GM19193 (cell line): ENCODE data around the gene YEATS4.

Experiments
- POLR2A ChIP-seq: IDR thresholded peaks from 4 replicates; pipeline ENCODE4 v1.6.1; 2011; ENCODE audit not compliant: insufficient read depth, insufficient read length; ENCODE audit errors: extremely low read depth

The YEATS4 gene

DNA sequence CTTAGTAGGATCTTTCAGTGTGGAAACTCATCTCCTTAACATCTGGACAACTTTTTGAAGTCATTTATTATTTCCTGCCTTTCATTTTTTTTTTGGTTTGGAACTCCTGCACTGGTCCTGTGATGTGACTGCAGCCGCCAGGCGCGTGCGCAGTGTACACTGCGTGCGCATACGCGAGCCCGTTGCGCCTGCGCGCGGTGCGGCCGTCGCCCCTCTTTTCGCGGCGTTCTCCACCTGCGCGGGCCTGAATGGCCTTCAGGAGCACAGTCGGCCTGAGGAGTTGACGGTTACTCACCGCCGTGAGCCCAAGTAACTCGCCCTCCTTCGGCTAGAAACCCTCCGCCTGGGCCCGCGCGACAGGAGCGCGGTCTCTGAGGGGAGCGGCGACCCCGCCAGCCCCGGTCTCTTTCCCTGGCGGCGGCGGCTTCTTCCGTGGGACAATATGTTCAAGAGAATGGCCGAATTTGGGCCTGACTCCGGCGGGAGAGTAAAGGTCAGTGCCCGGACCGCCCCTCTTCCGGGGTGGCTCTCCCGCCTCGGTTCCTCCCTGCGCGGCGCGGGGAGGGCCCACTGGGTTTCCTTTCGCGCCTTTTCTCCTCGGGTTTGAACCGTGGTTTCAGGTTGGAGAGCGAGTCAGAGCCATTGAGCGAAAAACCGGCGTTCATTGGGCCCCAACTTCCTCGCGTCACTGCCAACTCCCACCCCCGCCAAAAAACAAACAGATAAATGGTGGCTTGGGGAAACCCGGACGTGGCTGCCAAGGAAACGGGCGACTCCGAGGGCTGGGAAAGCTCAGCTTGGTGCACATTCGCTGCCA lies at the start of gene YEATS4:
YEATS4 (plus strand) TSS at position 213 of the 817 bp plus-strand sequence; CDS start at position 443, 230 bp downstream.
- peak; percentile 83 for TF ChIP-seq POLR2A

GRCh38 chr12:69313209-69313608 lies 46.3 kb upstream of the YEATS4 start:
- TF ChIP-seq POLR2A: no peak

DNA sequence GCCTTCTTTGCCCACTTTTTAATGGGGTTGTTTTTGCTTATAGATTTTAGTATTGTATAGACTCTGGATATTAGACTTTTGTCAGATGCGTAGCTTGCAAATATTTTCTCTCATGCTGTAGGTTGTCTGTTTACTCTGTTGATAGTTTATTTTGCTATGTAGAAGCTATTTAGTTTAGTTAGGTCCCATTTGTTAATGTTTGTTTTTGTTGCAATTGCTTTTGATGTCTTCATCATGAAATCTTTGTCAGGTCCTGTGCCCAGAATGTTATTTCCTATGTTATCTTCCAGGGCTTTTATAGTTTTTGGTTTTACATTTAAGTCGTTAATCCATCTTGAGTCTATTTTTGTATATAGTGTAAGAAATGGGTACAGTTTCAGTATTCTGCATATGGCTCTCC lies 41.3 kb upstream of the YEATS4 start:
- TF ChIP-seq POLR2A: no peak

DNA sequence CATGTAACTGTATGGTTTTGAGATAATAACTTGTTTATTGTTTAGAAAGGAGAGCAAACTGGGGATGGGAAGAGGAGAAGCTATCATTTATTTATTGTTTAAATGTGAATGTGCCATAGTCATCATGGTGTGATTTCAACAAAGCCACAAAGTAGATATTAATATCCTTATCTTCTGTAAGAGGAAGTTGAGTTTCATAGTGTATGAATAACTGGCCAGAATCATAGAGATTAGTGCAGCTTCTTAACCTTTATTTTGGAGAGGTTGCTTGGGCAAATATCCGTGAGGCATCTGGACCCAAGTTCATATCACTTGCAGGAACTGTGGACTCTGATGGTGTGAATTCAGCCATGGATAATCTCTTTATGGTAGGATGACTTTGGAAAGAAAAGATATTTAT lies 38.2 kb upstream of the YEATS4 start:
- TF ChIP-seq POLR2A: no peak

DNA sequence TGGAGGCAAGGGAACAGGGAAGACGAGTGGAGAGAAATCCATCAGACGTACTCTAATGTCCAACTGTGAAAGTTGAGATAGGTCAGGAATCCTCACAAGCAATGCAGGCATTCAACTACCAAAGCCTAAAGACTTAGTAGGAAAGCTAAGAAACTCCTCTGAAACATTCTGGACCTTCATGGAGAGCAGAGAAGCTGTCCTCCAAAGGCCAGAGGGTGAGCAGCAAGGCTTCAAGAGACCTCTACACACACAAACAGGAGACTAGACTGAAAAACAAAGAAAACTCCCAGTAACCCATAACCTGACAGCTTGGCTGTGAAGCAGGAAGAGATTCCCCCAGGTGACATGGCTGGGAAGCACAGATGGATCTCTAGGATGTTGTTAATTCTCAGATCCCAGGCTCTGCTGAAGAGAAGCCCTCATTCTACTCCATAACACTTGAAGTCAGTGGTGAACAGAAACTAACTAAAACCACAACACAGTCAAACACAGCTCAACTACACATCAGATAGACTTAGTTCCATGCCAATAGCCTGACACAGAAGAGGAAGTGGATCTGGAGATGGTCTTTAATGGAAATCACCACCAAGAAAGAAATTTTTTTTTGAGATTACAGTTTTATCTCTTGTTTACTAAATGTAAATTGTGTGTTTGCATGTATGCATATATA lies 34.6 kb upstream of the YEATS4 start:
- TF ChIP-seq POLR2A: no peak

DNA sequence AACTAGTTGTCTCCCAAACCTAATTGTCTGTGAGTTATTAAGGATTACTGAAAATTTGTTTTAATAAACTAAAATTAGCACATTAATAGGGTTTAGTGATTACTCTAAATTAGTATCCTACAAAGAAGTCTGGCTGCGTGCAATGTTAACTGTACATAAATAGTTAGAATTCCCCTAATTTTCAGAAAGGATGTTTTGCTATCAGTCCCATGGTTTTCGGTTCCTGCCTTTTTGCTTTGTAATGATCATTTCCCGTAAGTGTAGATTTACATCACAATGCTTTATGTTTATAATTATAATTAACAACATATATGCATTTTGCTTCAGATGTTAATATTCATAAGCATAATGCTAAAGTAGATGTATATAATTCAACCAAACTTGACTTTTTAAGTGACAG lies 31.1 kb upstream of the YEATS4 start:
- no peak for TF ChIP-seq POLR2A

- no peak for TF ChIP-seq POLR2A
Observed at GRCh38 chr12:69329669-69330428, 29.7 kb upstream of the YEATS4 start.

- TF ChIP-seq POLR2A: peak; percentile 30
Observed at GRCh38 chr12:69330475-69331473, 28.8 kb upstream of the YEATS4 start.

GRCh38 chr12:69331519-69331908 lies 28.0 kb upstream of the YEATS4 start:
- no peak for TF ChIP-seq POLR2A

DNA sequence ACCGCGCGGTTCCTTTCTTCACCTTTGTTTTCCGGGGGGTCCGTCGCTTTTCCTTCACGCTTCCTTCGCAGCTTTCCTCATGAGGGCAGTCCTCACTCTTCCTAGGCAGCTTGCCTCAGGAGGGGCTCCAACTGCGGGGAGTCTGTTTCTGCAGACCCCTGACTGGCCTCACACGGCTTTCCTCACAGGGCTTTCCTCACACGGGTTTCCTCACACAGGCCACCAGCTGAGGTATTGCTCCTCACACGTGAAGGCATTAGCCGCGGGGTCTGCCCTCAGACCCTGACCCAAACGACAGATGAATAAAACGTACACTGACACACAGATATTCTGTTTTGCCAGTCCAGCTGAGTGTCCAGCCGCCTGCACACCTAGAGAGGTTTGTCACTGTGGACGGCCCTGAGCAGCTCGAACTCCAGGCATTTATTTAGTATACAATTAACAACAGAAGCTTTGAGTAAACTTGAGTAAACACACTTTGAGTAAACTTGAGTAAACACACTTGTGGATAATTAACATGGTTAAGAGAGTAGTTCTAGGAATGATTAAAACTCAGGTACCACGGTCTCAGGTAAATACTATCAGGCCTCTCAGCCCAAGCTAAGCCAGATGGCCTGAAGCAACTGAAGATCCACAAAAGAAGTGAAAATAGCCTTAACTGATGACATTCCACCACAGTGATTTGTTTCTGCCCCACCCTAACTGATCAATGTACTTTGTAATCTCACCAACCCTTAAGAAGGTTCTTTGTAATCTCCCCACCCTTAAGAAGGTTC lies 27.4 kb upstream of the YEATS4 start:
- TF ChIP-seq POLR2A: no peak

- TF ChIP-seq POLR2A: no peak
Observed at GRCh38 chr12:69332815-69333358, 26.7 kb upstream of the YEATS4 start.

DNA sequence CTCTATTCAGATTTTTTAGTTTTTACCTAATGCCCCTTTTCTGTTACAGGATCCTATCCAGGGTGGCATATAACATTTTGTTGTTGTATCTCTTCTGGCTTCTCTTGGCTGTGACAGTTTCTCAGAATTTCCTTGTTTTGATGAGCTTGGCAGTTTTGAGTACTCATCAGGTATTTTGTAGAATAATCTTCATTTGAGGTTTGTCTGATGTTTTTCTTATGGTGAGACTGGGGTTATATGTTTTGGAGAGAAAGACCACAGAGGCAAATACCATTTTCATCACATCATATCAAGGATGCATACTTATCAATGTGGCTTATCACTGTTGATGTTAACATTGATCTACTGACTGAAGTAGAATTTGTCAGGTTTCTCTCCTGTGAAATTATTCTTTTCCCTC lies 25.4 kb upstream of the YEATS4 start:
- no peak for TF ChIP-seq POLR2A
